ENCODE measurements around the gene DIS3L2.
"Not testable (repeated sequence)": the region's sequence is repeated elsewhere in the genome, so short reads cannot be mapped to it uniquely, and the experiment has no call there.

- TF ChIP-seq CTCF (conservative IDR thresholded peaks at IDR 0.05; ENCODE audit: low read length); EZH2phosphoT487 (IDR thresholded peaks at IDR 0.05; ENCODE audit: borderline replicate concordance): not testable (repeated sequence)
Observed at GRCh38 chr2:232378735-232379151, 417.2 kb downstream of the DIS3L2 start, which contains the start of gene ALPP.
